Measurements from ENCODE around the gene SMC4.

DNA sequence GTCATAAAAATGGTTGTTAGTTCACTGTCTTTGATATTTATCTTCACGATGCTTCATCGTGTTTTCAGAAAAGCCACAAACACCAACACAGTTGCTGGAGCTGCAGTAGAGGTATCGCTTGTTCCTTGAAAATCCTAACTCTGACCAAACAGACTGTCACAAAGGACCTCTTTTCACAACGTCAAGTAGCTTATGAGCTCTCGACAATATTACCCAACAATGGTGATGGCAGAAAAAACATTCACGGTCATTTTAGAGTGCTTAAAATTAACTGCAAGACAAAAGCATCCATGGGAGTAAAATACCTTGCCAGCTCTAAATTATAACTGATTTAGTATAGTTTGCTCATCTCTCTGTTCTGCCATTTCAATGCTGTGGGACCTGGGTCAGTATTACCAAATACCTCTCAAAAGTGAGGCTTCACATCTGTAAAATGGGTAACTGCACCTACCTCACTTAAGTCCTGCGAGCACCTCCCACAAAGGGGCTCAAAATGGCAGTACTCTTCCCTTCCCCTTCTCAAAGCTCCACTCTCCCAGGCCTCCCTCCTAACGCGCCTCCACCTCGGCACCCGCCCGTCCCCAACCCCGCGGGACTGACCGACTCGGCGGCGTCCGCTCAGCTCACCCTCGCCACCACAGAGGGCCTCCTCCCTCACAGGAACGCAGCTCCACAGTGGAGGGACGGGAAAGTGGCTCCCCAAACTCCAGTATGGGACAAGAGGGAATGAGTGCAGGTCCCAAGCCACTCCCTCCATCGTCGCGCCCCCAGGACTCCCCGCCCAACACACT lies 49.6 kb downstream of the SMC4 start:
- TF ChIP-seq, protein P1, sequence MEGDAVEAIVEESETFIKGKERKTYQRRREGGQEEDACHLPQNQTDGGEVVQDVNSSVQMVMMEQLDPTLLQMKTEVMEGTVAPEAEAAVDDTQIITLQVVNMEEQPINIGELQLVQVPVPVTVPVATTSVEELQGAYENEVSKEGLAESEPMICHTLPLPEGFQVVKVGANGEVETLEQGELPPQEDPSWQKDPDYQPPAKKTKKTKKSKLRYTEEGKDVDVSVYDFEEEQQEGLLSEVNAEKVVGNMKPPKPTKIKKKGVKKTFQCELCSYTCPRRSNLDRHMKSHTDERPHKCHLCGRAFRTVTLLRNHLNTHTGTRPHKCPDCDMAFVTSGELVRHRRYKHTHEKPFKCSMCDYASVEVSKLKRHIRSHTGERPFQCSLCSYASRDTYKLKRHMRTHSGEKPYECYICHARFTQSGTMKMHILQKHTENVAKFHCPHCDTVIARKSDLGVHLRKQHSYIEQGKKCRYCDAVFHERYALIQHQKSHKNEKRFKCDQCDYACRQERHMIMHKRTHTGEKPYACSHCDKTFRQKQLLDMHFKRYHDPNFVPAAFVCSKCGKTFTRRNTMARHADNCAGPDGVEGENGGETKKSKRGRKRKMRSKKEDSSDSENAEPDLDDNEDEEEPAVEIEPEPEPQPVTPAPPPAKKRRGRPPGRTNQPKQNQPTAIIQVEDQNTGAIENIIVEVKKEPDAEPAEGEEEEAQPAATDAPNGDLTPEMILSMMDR (IDR thresholded peaks at IDR 0.05) = no peak
- TF ChIP-seq ZNF138 (CRISPR knock-in tag; conservative IDR thresholded peaks at IDR 0.05) = no peak
- TF ChIP-seq NFYB (CRISPR knock-in tag; conservative IDR thresholded peaks at IDR 0.05; ENCODE audit: low read depth) = no peak
- peak; percentile 79 for TF ChIP-seq KAT7 (CRISPR knock-in tag; IDR thresholded peaks at IDR 0.05; ENCODE audit: borderline replicate concordance)
- TF ChIP-seq, protein P2, sequence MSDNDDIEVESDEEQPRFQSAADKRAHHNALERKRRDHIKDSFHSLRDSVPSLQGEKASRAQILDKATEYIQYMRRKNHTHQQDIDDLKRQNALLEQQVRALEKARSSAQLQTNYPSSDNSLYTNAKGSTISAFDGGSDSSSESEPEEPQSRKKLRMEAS (CRISPR knock-in tag; IDR thresholded peaks at IDR 0.05) = no peak
- no peak; the same call in 1 of the 2 replicates for TF ChIP-seq SP1 (CRISPR knock-in tag; conservative IDR thresholded peaks at IDR 0.05)
- no peak for TF ChIP-seq OVOL2 (CRISPR knock-in tag; IDR thresholded peaks at IDR 0.05; ENCODE audit: borderline replicate concordance)
- TF ChIP-seq, protein P3, sequence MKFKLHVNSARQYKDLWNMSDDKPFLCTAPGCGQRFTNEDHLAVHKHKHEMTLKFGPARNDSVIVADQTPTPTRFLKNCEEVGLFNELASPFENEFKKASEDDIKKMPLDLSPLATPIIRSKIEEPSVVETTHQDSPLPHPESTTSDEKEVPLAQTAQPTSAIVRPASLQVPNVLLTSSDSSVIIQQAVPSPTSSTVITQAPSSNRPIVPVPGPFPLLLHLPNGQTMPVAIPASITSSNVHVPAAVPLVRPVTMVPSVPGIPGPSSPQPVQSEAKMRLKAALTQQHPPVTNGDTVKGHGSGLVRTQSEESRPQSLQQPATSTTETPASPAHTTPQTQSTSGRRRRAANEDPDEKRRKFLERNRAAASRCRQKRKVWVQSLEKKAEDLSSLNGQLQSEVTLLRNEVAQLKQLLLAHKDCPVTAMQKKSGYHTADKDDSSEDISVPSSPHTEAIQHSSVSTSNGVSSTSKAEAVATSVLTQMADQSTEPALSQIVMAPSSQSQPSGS (CRISPR knock-in tag; IDR thresholded peaks at IDR 0.05; ENCODE audit: borderline replicate concordance, low read depth) = no peak
- TF ChIP-seq TP53 (CRISPR knock-in tag; IDR thresholded peaks at IDR 0.05) = no peak
- TF ChIP-seq, protein P4, sequence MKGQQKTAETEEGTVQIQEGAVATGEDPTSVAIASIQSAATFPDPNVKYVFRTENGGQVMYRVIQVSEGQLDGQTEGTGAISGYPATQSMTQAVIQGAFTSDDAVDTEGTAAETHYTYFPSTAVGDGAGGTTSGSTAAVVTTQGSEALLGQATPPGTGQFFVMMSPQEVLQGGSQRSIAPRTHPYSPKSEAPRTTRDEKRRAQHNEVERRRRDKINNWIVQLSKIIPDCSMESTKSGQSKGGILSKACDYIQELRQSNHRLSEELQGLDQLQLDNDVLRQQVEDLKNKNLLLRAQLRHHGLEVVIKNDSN (CRISPR knock-in tag; IDR thresholded peaks at IDR 0.05) = no peak
- TF ChIP-seq, protein P5, sequence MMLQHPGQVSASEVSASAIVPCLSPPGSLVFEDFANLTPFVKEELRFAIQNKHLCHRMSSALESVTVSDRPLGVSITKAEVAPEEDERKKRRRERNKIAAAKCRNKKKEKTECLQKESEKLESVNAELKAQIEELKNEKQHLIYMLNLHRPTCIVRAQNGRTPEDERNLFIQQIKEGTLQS (CRISPR knock-in tag; conservative IDR thresholded peaks at IDR 0.05) = no peak
- no peak for TF ChIP-seq ZNF396 (CRISPR knock-in tag; IDR thresholded peaks at IDR 0.05; ENCODE audit: borderline replicate concordance)
- TF ChIP-seq TEAD4 (CRISPR knock-in tag; IDR thresholded peaks at IDR 0.05) = no peak
- TF ChIP-seq MXD4 (CRISPR knock-in tag; IDR thresholded peaks at IDR 0.05; ENCODE audit: borderline replicate concordance) = no peak
